GOT3 (cell line): ENCODE data around the gene PRELID2.

Experiments used
- DNase-seq: peaks from one replicate; lab custom pipeline; 2025; ENCODE audit warnings: mixed read lengths; lab: John Stamatoyannopoulos, UW

PRELID2 gene

DNA sequence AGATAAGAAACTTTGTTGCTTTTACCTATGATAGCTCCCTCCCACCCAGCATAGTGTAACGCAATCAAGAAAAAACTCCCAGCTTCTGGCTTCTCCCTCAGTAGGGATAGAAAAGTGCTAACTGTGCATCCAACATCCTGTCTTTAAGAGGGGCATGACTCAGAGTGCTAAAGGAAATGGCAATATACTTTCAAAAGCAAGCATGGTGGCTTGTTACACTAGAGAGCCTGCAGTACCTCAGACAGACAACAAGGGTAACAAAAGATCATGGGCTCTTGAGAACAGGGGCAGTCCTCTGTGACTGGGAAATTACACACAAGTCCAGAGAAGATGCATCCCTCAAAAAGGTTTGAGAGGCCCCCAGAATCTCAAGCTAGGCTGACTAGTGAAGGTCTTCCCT is 37.8 kb downstream of the PRELID2 start:
- no peak for DNase-seq

DNA sequence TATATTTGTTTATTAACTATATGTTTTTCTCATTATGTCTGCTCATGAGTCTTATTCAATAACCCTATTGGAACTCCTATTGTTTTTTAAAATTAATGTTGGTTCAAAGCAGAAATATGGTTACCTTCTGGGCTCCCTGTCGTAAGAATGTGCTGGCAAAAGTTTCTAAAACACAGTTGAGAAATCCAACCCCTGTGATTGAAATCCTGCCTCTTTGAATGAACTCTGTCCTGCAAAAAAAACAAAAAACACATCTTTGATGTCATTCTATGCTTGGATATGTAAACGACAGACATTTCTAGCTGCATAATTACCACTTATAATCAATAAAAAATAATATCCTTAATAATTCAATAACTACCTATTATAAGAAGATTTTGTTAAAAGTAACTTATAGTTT is 38.8 kb downstream of the PRELID2 start:
- no peak for DNase-seq

DNA sequence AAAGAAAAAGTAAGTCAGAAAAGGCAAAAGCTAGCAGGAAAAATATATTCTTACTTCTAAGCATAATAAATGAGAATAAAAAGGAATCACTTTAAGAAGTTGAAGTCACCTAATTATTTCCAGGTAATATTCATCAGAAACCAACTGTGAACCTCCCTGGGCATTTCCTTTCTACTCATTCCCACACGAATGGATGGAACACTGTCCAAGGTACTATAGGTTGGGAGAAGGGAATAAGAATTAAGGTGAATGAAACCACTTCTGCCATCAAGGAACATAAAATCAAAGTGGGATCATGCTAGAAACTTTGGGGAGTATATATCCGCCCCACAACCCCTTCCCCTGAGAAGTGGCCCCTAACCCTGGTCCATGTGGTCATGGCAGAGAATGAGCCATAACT is 41.6 kb downstream of the PRELID2 start:
- DNase-seq = no peak

DNA sequence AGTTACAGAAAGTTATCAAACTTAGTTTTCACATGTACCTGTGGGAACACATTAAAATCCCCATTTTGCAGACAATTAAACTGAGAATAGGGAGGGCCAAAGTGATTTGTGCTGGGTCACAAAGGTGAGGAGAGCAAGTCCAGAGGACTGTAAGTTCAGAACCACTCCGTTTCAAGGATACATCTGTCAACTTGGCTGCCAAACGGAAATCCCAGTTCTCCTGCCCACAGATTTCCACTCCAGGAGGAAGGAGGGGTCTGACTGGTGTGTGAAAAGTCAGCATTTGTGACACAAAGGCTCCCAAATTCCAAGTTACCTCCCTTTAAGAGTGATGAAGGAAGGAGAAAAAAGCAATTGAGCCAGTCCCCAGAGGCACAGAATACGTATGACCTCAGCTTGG is 42.3 kb downstream of the PRELID2 start:
- no peak for DNase-seq

DNA sequence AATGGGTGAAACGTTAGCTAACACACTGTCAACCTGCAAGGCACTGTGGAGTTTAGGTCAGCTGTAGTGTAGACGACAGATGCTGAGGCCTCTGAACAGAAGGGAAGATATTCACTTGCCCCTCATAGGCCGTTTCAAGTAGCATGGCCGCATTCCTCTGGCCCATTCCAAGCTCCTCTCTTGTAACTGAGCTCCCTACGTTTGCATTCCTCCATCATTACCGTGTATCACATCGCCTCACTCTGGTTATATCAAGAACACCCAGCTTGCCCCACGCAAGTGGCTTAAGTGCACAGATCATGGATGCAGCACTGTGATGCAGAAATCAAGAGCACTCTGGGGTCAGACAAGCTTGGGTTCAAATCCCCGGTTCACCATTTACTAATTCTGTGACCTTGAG is 43.3 kb downstream of the PRELID2 start:
- no peak for DNase-seq

DNA sequence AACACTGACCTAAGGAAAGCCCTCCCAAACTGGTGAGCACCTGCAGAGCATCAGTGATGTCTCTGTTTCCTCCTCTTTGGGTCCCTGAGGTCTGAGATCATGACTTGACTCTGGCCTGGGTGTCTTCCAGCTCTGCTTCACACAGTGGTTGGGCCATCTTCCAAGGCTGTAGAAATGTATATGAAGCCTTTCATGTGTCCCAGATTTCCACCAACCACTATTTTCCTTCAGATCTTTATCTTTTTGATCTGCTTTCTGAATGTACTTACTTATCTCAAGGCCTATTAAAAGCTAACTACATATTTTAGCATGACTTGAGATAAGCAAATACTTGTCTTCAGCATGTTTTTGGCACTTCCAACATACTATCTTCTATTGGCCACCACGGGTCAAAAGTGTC is 47.1 kb downstream of the PRELID2 start:
- DNase-seq = no peak

DNA sequence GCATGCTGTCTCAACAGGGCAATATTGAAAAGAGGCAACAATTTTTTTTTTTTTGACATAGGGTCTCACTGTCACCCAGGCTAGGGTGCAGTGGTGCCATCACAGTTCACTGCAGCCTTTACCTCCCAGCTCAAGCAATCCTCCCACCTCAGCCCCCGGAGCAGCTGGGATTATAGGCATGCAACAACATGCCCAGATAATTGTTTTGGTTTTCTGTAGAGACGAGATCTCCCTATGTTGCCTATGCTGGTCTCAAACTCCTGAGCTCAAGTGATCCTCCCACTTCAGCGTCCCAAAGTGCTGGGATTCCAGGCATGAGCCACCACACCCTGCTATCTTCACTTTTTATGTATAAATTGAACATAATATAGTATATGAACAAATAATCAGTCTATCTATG is 47.6 kb downstream of the PRELID2 start:
- no peak for DNase-seq

DNA sequence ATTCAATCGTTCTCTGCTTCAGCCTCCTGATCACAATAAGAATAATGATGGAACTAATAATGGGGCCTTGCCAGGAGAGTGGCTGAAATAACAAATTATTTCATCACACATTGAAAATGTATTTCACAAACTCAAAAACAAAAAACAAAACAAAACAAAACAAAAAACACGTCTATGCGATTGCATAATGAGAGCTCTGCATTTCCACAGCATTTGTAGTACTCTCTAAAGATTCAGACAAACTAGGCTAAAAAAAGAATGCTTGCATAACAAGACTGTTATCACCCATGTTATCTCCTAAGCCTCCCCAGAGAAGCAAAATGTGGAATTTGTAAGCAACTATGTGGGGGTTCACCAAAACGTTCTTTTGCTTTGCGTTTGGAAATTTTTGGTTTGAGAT is 48.1 kb downstream of the PRELID2 start:
- DNase-seq = no peak

DNA sequence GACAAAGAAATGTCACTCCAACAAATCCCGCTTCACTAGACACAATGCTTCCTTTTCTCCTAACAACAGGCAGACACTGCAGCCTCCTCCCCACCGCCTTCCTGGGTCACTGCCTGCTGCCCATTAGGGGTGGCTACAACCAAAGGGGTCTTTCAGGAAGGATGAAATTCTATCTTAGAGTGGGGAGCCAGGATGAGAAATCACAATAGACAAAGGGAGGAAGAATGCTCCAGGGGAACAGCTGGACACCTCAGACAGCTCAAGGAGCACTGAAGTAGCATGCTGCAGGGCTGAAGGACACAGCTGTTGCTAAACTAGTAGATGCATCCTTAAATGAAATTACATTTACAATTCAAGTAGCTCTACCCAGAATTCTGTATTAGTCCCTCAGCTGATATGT is 54.2 kb downstream of the PRELID2 start:
- no peak for DNase-seq

DNA sequence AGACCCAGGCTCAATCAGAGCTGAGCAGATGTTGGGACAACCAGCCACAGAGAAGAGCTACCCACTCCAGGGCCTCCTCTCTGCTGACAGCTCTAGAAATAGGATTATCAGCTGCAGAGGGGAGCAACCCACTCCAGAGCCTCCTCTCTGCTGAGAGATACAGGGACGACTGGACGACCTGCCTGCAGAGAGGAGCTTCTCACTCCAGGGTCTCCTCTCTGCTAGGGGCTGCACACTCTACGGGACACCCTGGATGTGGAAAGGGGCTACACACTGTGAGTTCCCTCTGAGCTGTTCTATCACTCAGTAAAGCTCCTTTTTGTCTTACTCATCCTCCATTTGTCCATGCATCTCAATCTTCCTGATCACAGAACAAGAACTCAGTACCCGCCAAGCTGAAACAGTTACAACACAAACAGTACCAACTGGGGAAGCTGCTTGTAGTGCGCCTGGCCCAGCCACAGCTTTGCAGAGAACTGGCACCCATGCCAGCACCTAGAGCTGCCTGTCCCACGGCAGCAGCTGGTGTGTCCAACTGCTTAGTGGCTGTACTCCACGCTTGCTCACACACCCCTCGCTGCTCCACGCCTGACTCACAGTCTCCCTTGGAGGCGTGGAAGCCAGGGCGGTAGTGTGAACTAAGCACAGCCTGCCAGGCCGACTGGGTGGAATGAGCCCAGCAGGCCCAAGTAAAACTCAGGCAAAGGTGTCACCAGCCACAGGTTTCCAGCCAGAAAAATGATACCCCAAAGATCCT is 56.8 kb downstream of the PRELID2 start:
- DNase-seq = no peak

DNA sequence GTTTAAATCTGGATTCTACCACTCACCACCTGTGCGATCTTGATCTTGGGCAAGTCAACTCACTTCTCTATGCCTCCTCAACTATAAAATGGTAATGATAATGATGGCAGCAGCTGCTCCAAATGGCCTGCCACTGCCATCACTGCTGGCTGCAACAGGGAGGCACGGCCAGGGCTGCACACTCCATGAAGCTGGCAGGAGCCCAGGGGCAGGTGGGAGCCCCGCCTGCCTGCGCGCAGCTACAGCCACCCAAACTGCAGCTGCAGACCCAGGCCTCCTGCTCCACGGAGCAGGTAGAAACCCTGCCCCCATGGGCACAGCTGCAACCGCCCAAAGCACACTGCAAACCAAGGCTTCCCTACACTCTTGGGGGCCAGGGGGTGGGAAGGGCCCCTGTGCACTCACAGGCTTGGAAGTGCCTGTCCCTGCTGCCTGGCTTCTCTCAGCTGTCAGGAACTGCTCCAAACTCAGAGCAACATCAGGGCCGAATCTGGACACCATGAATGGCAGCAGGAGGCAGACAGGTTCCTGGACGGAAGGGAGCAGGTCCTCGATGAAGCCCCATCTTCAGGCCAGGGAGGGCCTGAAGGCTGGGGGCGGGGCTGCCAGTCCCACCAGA is 57.6 kb downstream of the PRELID2 start:
- DNase-seq = no peak

DNA sequence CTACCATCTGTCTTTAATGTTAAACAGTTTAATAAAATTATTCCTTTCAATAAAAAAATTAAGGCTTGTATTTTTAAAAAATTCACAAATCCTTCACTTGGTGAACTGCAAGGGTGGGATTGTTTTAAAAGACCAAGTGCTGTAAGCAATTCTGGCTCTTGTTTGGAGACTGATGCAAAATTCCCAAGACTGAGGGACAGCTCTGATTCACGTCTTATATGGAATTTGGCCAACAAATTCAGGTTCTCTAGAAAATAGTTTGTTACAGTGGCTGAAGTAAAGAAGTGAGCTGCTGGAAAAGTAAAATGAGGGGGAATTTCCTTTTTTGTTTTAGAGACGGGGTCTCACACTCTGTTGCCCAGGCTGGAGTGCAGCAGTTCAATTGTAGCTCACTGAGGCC is 58.3 kb downstream of the PRELID2 start:
- DNase-seq = no peak

DNA sequence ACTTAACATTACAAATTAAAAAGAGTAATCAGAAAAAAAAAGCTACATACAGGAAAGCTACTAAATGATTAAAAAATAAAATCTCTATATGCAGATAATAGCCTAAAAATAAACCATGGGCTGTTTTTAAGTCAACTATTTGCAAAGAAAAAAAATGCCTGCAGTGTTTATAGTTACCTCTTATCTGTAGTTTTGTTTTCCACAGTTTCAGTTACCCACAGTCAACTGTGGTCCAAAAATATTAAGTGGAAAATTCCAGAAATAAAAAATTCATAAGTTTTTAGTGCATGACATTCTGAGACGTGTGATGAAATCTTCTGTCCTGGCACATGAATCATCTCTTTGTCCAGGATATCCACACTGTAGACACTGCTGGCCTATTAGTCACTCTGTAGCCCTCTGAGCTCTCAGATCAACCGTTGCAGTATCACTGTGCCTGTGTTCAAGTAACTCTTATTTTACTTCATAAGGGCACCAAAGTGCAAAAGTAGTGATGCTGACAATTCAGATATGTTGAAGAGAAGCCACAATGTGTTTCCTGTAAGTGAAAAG is 59.2 kb downstream of the PRELID2 start:
- DNase-seq = no peak

DNA sequence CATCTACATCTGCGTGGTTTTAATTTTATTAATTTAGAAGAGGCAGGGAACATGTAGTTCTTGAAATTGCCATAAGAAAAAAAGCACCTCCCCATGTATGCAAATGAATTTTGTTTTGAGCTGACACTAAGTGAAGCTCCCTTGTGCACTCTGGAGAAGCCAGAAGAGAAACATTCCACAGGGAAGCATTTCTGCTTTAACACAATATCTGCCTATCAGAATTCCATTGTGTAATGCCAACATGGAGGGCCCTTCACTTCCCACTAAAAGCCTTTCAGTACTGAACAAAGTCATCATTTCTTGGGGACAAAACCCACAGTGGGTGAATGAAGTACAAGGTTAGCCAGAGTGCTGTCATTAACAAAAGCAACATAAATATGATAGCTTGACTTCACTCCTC is 59.7 kb downstream of the PRELID2 start:
- no peak for DNase-seq

DNA sequence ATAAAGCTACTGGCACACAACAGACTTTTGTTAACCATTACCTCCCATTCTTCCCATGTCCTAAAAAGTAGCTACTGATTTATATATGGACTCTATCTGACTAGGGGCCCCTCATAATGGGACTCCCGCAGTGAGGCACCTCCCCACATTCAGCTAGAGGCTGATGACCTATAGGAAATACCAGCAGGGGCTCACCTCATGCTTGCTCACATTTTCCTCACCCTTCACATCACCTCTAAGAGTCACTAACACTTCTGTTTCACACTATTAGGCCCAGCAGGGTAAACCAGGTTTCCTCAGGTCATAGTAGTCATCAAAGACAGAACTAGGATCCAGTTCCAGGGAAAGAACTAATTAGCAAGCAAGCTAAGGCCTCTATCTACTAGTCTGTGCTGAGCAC is 60.7 kb downstream of the PRELID2 start:
- no peak for DNase-seq

DNA sequence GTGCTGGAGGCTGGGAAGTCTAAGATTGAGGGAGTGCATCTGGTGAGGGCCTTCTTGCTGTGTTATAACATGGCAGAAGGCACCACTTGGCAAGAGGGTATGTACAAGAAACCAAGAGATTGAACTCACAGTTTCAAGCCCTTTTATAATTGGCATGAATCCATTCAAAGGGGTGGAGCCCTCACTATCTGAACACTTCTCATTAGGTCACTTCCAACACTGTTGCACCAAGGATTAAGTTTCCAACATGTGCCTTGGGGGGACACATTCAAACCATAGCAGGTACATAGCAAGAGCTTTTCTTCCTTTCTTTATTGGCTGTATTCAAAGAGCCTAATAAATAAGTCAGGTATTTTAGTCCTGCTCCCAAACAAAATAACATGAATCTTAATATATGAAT is 62.7 kb downstream of the PRELID2 start:
- no peak for DNase-seq

DNA sequence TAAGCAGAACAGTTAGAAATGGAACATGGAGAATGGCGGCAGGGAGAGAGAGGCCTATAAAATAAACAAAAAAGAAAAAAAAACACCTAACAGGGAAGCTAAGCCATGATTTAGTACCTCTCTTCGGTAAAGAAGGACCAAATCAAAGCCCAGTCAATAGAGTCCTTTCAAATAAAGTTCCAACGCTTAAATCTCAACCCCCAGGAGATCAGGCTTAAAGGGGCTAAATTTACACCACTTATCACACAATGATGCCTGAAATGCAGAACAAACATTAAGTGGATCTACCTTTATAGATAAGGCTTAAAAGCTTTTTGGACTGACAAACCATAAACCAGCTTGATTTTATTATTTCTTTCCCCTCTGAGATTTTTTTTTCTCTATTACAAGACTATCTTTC is 66.3 kb downstream of the PRELID2 start:
- DNase-seq = no peak

DNA sequence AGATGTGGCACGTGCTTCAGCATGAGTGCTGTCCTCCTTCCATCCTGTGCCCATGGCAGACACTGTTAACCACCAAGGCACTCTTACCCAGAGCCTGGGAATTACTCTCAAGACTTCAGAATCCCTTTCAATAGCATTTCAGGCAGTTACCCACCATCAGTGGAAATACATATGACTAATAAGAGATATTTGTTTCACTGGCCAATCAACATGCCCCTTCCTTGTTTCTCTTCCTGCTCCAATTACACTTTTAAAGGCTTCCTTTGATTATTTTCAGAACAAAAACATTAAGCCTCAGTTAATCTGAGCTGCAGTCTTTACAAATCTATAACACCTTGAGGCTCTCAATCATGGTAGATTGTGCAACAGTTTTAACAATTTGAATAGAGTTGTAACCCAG is 70.8 kb downstream of the PRELID2 start:
- no peak for DNase-seq

DNA sequence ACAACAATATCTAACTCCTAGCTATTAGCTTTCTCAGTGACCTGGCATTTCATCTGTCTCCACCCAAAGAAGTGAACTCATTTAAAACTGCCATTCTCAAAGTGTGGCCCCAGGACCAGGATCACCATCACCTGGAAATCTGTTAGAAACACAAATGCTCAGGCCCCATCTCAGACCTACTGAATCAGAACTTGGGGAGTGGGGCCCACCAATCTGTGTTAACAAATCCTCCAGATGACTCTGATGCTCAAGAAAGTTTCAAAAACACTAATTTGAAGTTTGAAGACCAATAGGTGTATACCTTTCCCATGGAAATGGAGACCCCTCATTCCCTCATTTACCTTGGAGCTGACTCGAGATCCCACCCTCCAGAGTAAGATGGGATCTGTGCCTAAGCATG is 72.3 kb downstream of the PRELID2 start:
- DNase-seq = no peak

DNA sequence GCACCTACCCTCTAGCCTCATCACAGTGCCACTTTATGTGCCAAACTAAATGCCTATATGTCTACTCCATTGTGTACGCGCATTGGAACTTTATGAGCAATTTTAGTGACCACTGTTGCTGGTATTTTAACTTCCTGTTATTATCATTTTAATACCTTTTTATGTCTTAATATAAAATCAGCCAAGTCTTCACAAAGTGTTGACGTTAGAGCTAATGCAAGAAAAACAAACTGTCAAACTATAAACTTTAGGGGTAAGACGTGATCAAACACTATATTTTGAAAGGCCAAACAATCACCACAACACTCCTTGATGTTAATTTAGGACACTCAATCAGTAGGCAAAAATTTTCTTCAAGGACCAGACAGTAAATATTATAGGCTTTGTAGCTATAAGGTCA is 73.9 kb downstream of the PRELID2 start:
- DNase-seq = no peak

DNA sequence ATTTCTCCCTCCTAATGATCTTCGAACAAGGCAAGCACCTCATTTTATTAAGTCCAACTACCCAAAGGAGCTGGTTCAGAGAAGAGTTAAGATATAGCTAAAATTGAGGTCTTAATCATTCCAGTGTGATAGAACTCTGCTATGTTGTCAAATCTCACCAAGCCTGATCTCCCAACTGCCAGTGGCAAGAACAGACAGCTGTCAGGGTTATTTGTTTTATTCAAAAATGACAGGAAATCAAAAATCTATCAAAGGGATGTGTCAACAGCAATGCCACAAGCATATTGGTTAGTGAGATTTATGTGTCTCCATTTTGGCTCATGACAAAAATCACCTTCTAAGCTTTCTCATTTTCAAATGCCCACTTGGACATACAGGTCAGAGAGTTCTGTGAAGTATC is 74.5 kb downstream of the PRELID2 start:
- no peak for DNase-seq

DNA sequence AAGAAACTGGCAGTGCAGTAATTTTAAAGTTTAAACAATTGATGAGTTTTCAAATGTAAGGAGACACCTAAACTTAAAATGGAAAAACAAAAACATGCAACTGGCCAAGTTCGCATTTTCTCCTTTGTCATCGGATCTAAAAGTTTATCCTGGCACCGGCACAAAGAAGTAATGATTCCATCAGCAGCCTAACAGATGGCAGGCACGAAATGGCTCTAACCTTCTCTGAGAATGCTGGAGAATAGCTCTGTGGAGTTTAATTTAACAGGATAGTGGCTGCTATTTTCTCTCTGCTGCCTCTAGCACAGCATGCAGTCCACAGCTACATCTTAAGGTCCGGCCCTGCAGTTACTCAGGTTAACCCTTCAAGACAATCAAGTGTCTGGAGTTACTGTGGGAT is 82.2 kb downstream of the PRELID2 start:
- DNase-seq = no peak

DNA sequence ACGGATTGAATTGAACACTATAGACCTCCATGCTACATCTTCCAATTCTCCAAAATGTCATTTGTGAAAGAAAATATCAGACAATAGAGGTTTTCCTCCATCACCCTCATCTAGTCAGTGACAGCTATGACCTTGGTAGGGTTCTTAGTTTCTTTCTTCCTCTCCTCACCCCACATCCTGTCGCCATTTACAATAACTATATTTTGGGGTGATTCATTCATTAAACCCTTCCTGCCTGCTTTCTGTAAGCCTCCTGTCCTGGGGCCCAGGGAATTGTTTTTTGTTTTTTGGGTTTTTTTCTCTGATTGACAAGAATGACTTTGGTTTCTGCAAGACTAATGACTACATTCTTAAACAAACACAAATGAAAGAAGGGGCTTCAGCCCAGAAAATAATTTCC is 82.6 kb downstream of the PRELID2 start:
- DNase-seq = no peak

DNA sequence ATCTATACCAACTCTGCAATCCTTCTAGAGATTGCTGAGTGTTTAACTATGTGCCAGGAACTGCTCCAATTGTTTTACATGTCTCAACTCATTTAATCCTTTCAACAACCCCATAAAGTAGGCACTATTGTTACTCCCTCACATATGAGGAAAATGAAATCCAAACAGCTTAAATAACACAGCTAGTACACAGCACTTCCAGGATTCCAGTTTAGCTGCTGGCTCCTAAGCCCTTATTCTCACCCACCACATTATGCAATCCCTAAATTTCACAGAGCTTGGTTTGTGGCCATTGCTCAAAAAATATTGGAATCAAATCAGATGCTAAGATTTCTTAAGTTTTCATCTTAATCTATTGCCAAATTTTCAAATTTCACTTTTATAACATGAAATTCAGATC is 84.9 kb downstream of the PRELID2 start:
- no peak for DNase-seq
